Tibial nerve (tissue), 4 donors: ENCODE results near the gene BICDL1. TPM values are rescaled to one million over a fixed set of nuclear protein-coding genes. Genes with fewer than 3 reads are reported as not detected.

Experiments used
- DNase-seq, 2 donors: peaks; one replicate each; pipeline ENCODE4 v3.0.0-alpha.2; 2019; ENCODE audit warnings: low spot score in 2 of 2
- H3K27ac ChIP-seq, 4 donors: fragments of 200-600 bp; sonication (generic) in 3 of 4; one replicate each; pipeline ENCODE4 v1.5.1; 2017 to 2019; ENCODE audit warnings: mild to moderate bottlenecking in 1 of 4
- H3K27me3 ChIP-seq, 2 donors: fragments of 200-600 bp; sonication (generic) in 1 of 2; one replicate each; pipeline versions ENCODE4 v1.5.1 to v1.6.0; 2017 to 2019
- H3K36me3 ChIP-seq, 3 donors: fragments of 200-600 bp; sonication (generic); one replicate each; pipeline ENCODE4 v1.5.1; 2018 to 2019
- H3K4me1 ChIP-seq, 4 donors: fragments of 200-600 bp; sonication (generic) in 3 of 4; one replicate each; pipeline ENCODE4 v1.5.1; 2017 to 2019
- H3K4me3 ChIP-seq, 4 donors: fragments of 200-600 bp; sonication (generic) in 3 of 4; one replicate each; pipeline ENCODE4 v1.5.1; 2017 to 2019; ENCODE audit warnings: mild to moderate bottlenecking in 1 of 4, moderate library complexity in 1 of 4
- H3K9me3 ChIP-seq, 4 donors: fragments of 200-600 bp; sonication (generic) in 3 of 4; one replicate each; pipeline ENCODE4 v1.5.1; 2017 to 2019
- EP300 ChIP-seq, 2 donors: sonication (generic); formaldehyde crosslinking; IDR thresholded peaks; one replicate each; pipeline ENCODE4 v1.6.1; 2017; ENCODE audit warnings: antibody characterized with exemption in 2 of 2, mild to moderate bottlenecking in 1 of 2
- POLR2A ChIP-seq, 2 donors: fragments of 450-650 bp; IDR thresholded peaks; one replicate each; pipeline ENCODE4 v1.6.1; 2017; ENCODE audit warnings: antibody characterized with exemption in 2 of 2, mild to moderate bottlenecking in 2 of 2, moderate library complexity in 2 of 2
- WGBS, 2 donors: methylation state at CpG; one replicate each; pipeline ENCODE4 v1.1.5; 2018; 5-methylcytosine and 5-hydroxymethylcytosine counted together
- total RNA-seq, 4 donors: library from RNA; depleted of rRNA; stranded (reverse); fragments of >200 nt; gene quantifications; one replicate each; pipeline ENCODE4 v1.1.0, GENCODE V29; 2016
- TF ChIP-seq, protein P1 (sequence below), 5 experiments: fragments of 200-600 bp in 3 of 5; fragments of 450-650 bp in 2 of 5; sonication (generic) in 3 of 5; IDR thresholded peaks; one replicate each; pipeline ENCODE4 v1.5.1; 2016 to 2019; ENCODE audit warnings: antibody characterized with exemption in 5 of 5, mild to moderate bottlenecking in 3 of 5, moderate library complexity in 2 of 5

The BICDL1 gene
- total RNA-seq, 4 donors from 2014 or later, result 0.66 to 1.5 (median 1.4) TPM; not detected in 1

DNA sequence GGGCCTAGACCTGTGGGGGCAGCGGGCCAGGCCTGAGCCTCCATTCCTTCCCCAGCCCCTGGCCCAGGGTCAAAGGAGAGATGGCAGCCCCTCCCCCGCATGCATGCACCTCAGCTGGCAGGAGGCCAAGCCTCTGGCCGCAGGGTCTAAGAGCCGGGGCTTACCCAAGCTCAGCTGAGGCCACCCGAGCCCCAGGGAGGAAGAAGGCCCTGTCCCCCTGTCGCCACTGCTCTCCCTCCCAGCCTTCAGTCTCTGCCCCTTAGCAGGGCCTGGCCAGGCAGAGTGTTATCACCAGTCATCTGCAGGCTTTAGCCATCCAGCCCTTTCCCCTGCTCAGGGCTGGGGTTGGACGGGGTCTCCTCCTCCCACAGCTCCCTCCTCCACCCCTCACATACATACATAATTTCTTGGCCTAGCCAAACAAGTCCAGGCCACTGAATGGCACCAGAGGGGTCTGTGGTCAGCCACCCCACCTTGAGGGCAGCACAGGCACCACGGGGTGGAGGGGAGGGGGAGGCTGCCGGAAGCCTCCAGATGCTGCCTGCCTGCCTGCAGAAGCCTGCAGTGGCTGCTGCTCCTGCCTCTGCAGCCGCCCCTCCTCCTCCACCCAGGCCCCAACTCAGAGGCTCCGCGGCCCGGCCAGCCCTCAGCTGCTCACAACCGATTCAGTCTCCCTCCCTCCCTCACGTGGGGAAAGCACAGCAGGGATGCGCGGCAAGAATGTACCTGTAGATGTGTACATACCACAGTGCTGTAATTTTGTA, 104.7 kb downstream of the BICDL1 start:
- no peak for DNase-seq
- Histone ChIP-seq H3K4me3 (no peak overlapping the region), H3K27ac (no peak overlapping the region), H3K36me3 (peaks cover 2 to 61% (median 10%) of the 10 kb centered on the region in 3 donors), H3K27me3 (no peaks in the 10 kb centered on the region), H3K9me3 (no peaks in the 10 kb centered on the region), H3K4me1 (peaks cover 0 to 11% (median 0%) of the 10 kb centered on the region in 4 donors)
- TF ChIP-seq EP300 (IDR thresholded peaks at IDR 0.05) (no peak), POLR2A (IDR thresholded peaks at IDR 0.05) (no peak)
- TF ChIP-seq, protein P1, sequence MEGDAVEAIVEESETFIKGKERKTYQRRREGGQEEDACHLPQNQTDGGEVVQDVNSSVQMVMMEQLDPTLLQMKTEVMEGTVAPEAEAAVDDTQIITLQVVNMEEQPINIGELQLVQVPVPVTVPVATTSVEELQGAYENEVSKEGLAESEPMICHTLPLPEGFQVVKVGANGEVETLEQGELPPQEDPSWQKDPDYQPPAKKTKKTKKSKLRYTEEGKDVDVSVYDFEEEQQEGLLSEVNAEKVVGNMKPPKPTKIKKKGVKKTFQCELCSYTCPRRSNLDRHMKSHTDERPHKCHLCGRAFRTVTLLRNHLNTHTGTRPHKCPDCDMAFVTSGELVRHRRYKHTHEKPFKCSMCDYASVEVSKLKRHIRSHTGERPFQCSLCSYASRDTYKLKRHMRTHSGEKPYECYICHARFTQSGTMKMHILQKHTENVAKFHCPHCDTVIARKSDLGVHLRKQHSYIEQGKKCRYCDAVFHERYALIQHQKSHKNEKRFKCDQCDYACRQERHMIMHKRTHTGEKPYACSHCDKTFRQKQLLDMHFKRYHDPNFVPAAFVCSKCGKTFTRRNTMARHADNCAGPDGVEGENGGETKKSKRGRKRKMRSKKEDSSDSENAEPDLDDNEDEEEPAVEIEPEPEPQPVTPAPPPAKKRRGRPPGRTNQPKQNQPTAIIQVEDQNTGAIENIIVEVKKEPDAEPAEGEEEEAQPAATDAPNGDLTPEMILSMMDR (IDR thresholded peaks at IDR 0.05), result no peak
- 42 to 47% methylated on average over 15 to 16 of the region's 17 CpGs for WGBS, 2 donors

GRCh38 chr12:120094485-120094884, 105.4 kb downstream of the BICDL1 start:
- H3K27ac ChIP-seq, result no peak overlapping the region
- no peaks in the 10 kb centered on the region for H3K9me3 ChIP-seq
- 62 to 75% methylated on average over 6 to 9 of the region's 9 CpGs for WGBS, 2 donors
- DNase-seq, result no peak
- no peaks in the 10 kb centered on the region for H3K27me3 ChIP-seq
- peaks cover 0 to 11% (median 0%) of the 10 kb centered on the region in 4 donors for H3K4me1 ChIP-seq
- H3K4me3 ChIP-seq, result no peak overlapping the region
- peaks cover 2 to 69% (median 11%) of the 10 kb centered on the region in 3 donors for H3K36me3 ChIP-seq
- TF ChIP-seq EP300 (IDR thresholded peaks at IDR 0.05) (no peak), POLR2A (IDR thresholded peaks at IDR 0.05) (no peak)
- TF ChIP-seq, protein P1 (IDR thresholded peaks at IDR 0.05), result no peak

GRCh38 chr12:120095331-120095730, 106.3 kb downstream of the BICDL1 start:
- no peaks in the 10 kb centered on the region for H3K27me3 ChIP-seq
- whole genome bisulfite sequencing, 2 donors, result 82 to 86% methylated on average over 13 of the region's 13 CpGs
- H3K4me3 ChIP-seq, result no peak overlapping the region
- no peak overlapping the region for H3K27ac ChIP-seq
- DNase-seq, result no peak
- TF ChIP-seq, protein P1 (IDR thresholded peaks at IDR 0.05), result no peak
- TF ChIP-seq EP300 (IDR thresholded peaks at IDR 0.05) (no peak), POLR2A (IDR thresholded peaks at IDR 0.05) (no peak)
- no peaks in the 10 kb centered on the region for H3K9me3 ChIP-seq
- H3K36me3 ChIP-seq, result peaks cover 2 to 74% (median 11%) of the 10 kb centered on the region in 3 donors
- H3K4me1 ChIP-seq, result peaks cover 0 to 18% (median under 1%) of the 10 kb centered on the region in 4 donors

GRCh38 chr12:120095736-120096135, 106.7 kb downstream of the BICDL1 start:
- Histone ChIP-seq H3K4me3 (no peak overlapping the region), H3K27me3 (no peaks in the 10 kb centered on the region), H3K36me3 (peaks cover 2 to 78% (median 11%) of the 10 kb centered on the region in 3 donors), H3K27ac (no peak overlapping the region), H3K9me3 (no peaks in the 10 kb centered on the region), H3K4me1 (peaks cover 0 to 22% (median 3%) of the 10 kb centered on the region in 4 donors)
- no peak for DNase-seq
- WGBS, 2 donors, result 59 to 71% methylated on average over 5 to 8 of the region's 8 CpGs
- TF ChIP-seq POLR2A (IDR thresholded peaks at IDR 0.05), result no peak
- TF ChIP-seq EP300 (IDR thresholded peaks at IDR 0.05), result no peak
- TF ChIP-seq, protein P1 (IDR thresholded peaks at IDR 0.05), result no peak

DNA sequence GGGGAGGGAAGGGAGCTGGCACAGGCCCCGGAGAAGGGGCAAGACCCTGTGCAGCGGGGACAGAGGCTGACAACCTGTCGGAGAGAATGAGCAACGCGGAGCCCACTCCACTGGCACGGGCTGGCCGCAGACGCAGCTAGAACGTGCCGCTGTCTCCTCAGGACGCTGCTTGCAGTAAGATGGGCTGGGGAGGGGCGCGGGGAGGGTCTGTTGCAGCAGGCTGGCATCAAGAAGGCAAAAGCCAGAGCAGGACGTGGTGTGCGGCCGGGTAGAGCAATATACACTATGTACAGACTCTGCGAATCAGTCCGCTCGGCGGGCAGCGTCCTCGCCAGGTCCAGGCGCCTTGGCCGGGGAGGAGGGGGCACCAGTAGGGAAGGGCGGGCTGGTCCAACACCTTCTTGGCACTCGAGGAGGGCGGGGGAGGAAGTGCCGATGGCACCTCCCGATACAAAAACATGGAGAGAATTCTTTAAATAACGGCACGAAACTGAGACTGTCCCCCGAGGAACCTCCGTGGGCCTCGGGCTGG, 107.7 kb downstream of the BICDL1 start:
- TF ChIP-seq EP300 (IDR thresholded peaks at IDR 0.05), result no peak
- TF ChIP-seq POLR2A (IDR thresholded peaks at IDR 0.05), result no peak
- TF ChIP-seq, protein P1 (IDR thresholded peaks at IDR 0.05), result no peak
- Histone ChIP-seq H3K27me3 (no peaks in the 10 kb centered on the region), H3K27ac (no peak overlapping the region), H3K36me3 (peaks cover 2 to 86% (median 11%) of the 10 kb centered on the region in 3 donors), H3K4me3 (no peak overlapping the region), H3K4me1 (peaks cover 0 to 32% (median 13%) of the 10 kb centered on the region in 4 donors), H3K9me3 (no peaks in the 10 kb centered on the region)
- 92 to 93% methylated on average over 34 of the region's 34 CpGs for WGBS, 2 donors
- DNase-seq, result no peak
